MM.1S (cell line): ENCODE measurements around the gene CPLX1.

Source experiments
- CTCF ChIP-seq: fragments of 300-600 bp; sonication (generic); IDR thresholded peaks from 2 replicates; pipeline ENCODE4 v1.5.1; 2016; ENCODE audit warnings: antibody characterized with exemption, low read length, mixed read lengths
- EZH2 ChIP-seq: fragments of 300-600 bp; sonication (generic); optimal IDR thresholded peaks from 2 replicates; pipeline ENCODE3; 2017; ENCODE audit warnings: low read depth, mild to moderate bottlenecking, antibody characterized with exemption, low read length, mixed read lengths
- EZH2phosphoT487 ChIP-seq: fragments of 300-600 bp; sonication (generic); IDR thresholded peaks from 2 replicates; pipeline ENCODE4 v1.6.1; 2018; ENCODE audit warnings: antibody characterized with exemption, low read length

DNA sequence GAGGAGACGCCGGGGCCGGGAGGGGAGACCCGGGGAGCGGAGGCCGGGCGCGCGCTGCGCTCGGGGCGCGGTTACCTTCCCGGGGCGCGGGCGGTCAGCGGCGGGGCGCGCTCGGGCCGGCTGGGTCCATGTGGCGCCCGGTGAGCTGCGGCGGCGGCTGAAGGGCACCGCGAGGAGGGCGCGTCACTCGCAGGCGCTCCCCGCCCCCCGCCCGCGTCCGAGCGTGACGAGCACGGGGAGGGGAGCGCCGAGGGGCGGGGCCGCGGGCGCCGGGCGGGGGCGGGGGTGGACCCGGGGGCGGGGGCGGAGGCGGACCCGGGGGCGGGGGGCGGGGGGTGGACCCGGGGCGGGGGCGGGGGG, at the start of gene CPLX1:
- no peak for TF ChIP-seq CTCF
- TF ChIP-seq EZH2phosphoT487, result no peak
- no peak for TF ChIP-seq EZH2
